ENCODE results near the gene ZSWIM4.

The ZSWIM4 gene

DNA sequence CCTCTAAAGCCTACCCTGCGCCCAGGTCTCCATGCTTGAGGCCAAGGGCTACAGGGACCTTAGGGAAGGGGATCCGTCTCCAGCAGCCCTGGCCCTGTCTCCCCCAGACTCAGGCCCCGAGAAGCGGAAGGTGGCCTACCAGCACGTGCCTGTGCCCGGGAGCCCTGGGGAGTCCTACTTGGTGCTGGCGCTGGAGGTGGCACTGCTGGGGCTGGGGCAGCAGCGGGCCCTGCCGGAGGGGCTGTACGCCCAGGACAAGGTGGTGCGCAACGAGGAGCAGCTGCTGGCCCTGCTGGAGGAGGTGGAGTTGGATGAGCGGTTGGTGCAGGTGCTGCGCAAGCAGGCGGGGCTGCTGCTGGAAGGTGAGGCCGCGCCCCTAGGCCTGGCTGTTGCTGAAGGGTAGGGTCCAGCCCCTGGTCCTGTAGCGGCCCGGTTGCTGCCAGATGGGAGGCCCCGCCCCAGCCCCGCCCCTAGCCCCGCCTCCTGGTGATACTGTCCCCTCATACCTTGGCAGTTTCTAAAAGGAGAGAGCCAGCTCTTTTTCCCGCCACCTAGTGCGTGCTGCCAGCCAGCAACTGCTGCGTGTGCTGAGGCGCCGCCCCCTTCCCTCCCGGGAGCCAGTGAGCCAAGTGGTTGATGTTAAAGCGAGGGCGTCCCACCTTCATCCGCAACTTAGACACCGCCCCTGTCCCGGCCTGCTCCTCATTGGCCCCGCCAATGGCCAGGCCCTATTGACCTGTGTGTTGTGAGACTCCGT, 22.6 kb downstream of the ZSWIM4 start:
- no peak overlapping the region for H3K4me3 ChIP-seq (ENCODE audit: low read depth, low read length)

DNA sequence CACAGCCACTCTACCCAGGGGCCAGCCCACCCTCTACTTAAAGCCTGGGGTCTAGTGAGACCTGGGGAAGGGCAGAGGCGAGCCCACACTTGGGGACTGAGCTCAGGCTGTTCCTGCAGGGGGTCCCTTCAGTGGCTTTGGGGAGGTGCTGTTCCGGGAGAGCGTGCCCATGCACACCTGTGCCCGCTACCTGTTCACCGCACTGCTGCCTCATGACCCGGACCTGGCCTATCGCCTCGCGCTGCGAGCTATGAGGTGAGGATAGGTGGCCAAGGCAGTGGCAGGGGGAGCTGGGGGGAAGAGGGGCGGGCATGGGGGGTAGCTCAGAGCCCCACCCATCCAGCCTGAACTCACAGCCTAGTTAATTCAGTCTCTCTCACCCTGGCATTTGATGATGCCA, 24.0 kb downstream of the ZSWIM4 start:
- no peak for TF ChIP-seq CTCF (IDR thresholded peaks at IDR 0.05; ENCODE audit: low read depth, low read length)
- H3K27ac ChIP-seq, result no peak overlapping the region
- DNase-seq, result no peak

More for the DNA sequence above, 22.6 kb downstream of the ZSWIM4 start:
- no peak overlapping the region for H3K27ac ChIP-seq
- H3K36me3 ChIP-seq, result peaks cover 47% of the 10 kb centered on the region
- peaks cover 4% of the 10 kb centered on the region for H3K9me3 ChIP-seq (ENCODE audit: severe bottlenecking)
- TF ChIP-seq CTCF (IDR thresholded peaks at IDR 0.05; ENCODE audit: low read depth, low read length), result no peak
- no peaks in the 10 kb centered on the region for H3K27me3 ChIP-seq (ENCODE audit: insufficient read depth, low read depth, severe bottlenecking)
- no peak for DNase-seq

DNA sequence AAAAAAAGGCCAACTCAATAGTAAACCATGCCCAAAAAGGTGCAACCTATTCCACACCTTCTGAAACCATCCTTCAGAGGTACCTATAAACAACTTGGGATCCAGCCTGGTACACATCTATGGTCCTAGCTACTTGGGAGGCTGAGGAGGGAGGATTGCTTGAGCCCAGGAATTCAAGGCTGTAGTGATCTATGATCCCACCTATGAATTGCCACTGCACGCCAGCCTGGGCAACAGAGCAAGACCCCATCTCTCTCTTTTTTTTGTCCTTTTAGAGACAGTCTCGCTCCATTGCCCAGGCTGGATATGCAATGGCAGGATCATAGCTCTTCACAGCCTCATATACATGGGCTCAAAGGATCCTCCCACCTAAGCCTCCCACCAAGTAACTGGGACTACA, 26.0 kb downstream of the ZSWIM4 start:
- H3K4me3 ChIP-seq (ENCODE audit: low read depth, low read length), result no peak overlapping the region
- H3K27ac ChIP-seq, result no peak overlapping the region
- no peak for DNase-seq
- H3K27me3 ChIP-seq (ENCODE audit: insufficient read depth, low read depth, severe bottlenecking), result no peaks in the 10 kb centered on the region
- no peaks in the 10 kb centered on the region for H3K9me3 ChIP-seq (ENCODE audit: severe bottlenecking)
- TF ChIP-seq CTCF (IDR thresholded peaks at IDR 0.05; ENCODE audit: low read depth, low read length), result no peak
- H3K36me3 ChIP-seq, result peaks cover 37% of the 10 kb centered on the region

More for the DNA sequence above, 24.0 kb downstream of the ZSWIM4 start:
- H3K9me3 ChIP-seq (ENCODE audit: severe bottlenecking), result no peaks in the 10 kb centered on the region
- no peak overlapping the region for H3K4me3 ChIP-seq (ENCODE audit: low read depth, low read length)
- peaks cover 45% of the 10 kb centered on the region for H3K36me3 ChIP-seq
- H3K27me3 ChIP-seq (ENCODE audit: insufficient read depth, low read depth, severe bottlenecking), result no peaks in the 10 kb centered on the region

DNA sequence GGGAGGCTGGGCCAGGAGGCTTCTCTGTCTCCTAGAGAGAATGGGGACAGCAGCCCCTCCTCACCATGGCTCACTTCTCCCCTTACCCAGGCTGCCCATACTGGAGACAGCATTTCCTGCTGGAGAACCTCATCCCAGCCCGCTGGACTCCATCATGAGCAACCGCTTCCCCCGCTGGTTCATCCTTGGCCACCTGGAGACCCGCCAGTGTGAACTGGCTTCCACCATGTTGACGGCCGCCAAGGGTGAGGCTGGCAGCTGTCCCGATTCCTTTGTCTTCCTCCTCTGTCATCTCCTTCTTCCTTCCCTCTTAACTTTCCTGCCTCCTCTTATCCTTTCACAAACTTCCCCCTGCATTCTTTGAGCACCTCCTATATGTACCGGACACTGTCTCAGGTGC, 28.0 kb downstream of the ZSWIM4 start:
- Histone ChIP-seq H3K4me3 (ENCODE audit: low read depth, low read length) (no peak overlapping the region), H3K9me3 (ENCODE audit: severe bottlenecking) (no peaks in the 10 kb centered on the region), H3K27me3 (ENCODE audit: insufficient read depth, low read depth, severe bottlenecking) (no peaks in the 10 kb centered on the region), H3K27ac (no peak overlapping the region), H3K36me3 (peaks cover 30% of the 10 kb centered on the region)
- DNase-seq, result no peak
- TF ChIP-seq CTCF (IDR thresholded peaks at IDR 0.05; ENCODE audit: low read depth, low read length), result no peak

DNA sequence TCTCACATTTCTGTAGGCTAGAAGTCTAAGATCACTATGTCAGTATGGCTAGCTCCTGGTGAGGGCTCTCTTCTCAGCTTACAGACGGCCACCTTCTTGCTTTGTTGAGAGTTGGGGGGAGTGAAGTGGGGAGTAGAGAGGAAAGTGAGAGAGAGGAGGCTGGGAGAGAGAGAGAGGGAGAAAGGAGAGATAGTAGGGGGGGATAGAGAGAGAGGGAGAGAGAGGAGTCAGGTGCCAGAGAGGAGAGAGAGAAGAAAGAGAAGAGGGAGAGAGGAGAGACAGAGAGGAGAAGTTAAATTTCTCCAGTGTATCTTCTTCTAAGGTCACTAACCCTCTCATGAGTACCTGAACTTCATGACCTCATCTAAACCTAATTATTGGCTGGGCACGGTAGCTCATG, 28.7 kb downstream of the ZSWIM4 start:
- peaks cover 30% of the 10 kb centered on the region for H3K36me3 ChIP-seq
- no peak for TF ChIP-seq CTCF (IDR thresholded peaks at IDR 0.05; ENCODE audit: low read depth, low read length)
- H3K9me3 ChIP-seq (ENCODE audit: severe bottlenecking), result no peaks in the 10 kb centered on the region
- H3K27ac ChIP-seq, result no peak overlapping the region
- no peaks in the 10 kb centered on the region for H3K27me3 ChIP-seq (ENCODE audit: insufficient read depth, low read depth, severe bottlenecking)
- DNase-seq, result no peak
- no peak overlapping the region for H3K4me3 ChIP-seq (ENCODE audit: low read depth, low read length)

DNA sequence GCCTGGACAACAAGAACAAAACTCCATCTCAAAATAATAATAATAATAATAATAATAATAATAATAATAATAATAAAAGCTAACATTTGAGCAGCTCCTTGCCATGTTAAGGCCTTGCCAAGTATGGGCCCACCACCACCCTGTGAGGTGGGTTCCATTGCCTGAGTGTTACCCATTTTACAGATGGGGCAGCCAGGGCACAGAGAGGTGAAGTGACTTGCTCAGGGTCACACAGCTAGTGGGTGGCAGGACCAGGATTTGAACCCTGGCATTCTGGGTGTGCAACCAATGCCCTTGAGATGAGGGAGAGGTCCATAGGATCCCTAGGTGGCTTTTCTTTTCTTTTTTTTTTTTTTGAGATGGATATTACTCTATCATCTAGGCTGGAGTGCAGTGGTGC, 29.5 kb downstream of the ZSWIM4 start:
- TF ChIP-seq CTCF (IDR thresholded peaks at IDR 0.05; ENCODE audit: low read depth, low read length), result no peak
- Histone ChIP-seq H3K36me3 (peaks cover 30% of the 10 kb centered on the region), H3K27me3 (ENCODE audit: insufficient read depth, low read depth, severe bottlenecking) (no peaks in the 10 kb centered on the region), H3K4me3 (ENCODE audit: low read depth, low read length) (no peak overlapping the region), H3K9me3 (ENCODE audit: severe bottlenecking) (no peaks in the 10 kb centered on the region), H3K27ac (no peak overlapping the region)
- no peak for DNase-seq
